T-helper 2 cell treated with Interferon-gamma antibody and Interleukin-4, amounts not matched to agents 5 μg/mL and 100 μg/mL, for 36 hours (primary cell): Measurements from ENCODE around the gene SPEG.

Source experiments
- DNase-seq: peaks from one replicate; pipeline ENCODE4 v3.0.0; 2021; ENCODE audit warnings: low spot score
- H3K27ac Mint-ChIP-seq: one replicate; pipeline ENCODE4 v1.8.0; 2021; ENCODE audit warnings: mild to moderate bottlenecking, mixed read lengths
- H3K27me3 Mint-ChIP-seq: one replicate; pipeline ENCODE4 v1.8.0; 2021; ENCODE audit warnings: low read depth, mixed read lengths
- H3K36me3 Mint-ChIP-seq: one replicate; pipeline ENCODE4 v1.8.0; 2021; ENCODE audit warnings: low read depth, mixed read lengths
- H3K4me1 Mint-ChIP-seq: one replicate; pipeline ENCODE4 v1.8.0; 2021; ENCODE audit warnings: low read depth, mixed read lengths
- H3K4me3 Mint-ChIP-seq: one replicate; pipeline ENCODE4 v1.8.0; 2022; ENCODE audit warnings: mild to moderate bottlenecking, moderate library complexity, mixed read lengths
- H3K9me3 Mint-ChIP-seq: one replicate; pipeline ENCODE4 v1.8.0; 2021; ENCODE audit warnings: mixed read lengths

SPEG gene

DNA sequence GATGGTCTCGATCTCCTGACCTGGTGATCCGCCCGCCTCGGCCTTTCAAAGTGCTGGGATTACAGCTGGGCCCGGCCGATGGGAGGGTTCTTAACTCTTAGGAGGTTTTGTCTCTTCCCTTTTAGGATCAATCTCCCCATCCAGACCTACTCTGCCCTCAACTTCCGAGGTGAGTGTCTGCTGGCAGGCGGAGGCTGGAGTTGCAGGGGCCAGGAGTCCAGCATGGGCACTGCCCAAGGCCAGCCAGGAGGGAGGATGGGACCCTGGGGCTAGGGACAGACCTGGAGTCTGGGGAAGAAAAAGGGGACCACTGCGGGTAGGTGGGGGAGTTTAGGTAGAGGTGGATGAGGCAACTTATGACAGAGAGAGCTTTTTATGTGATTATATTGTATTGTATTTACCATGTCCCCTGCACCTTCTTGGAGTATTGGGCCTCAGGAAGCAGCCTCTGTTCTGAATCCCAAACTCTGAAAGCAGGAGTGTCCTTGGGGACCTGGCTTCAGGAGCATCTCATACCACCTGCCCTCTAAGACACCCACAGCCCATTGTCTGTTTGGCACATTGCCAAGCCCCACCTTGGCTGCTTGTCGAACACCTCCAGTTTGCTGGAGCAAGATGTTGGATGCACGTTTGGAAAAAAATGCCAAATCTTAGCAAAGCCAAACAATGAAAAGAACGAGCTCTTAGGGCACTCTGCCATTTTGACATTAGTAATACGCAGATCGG lies 10.8 kb upstream of the SPEG start:
- Mint-ChIP-seq H3K27ac (no peak overlapping the region), H3K4me1 (no peaks in the 10 kb centered on the region), H3K4me3 (no peak overlapping the region), H3K36me3 (no peaks in the 10 kb centered on the region), H3K27me3 (peaks cover 16% of the 10 kb centered on the region), H3K9me3 (no peaks in the 10 kb centered on the region)
- no peak for DNase-seq

- H3K27ac Mint-ChIP-seq: no peak overlapping the region
Observed at GRCh38 chr2:219425238-219426067, 9.2 kb upstream of the SPEG start.

GRCh38 chr2:219426068-219426443 lies 8.6 kb upstream of the SPEG start:
- H3K27me3 Mint-ChIP-seq: peaks cover 8% of the 10 kb centered on the region

More at GRCh38 chr2:219425238-219426067, 9.2 kb upstream of the SPEG start:
- Mint-ChIP-seq H3K4me3 (no peak overlapping the region), H3K27me3 (peaks cover 8% of the 10 kb centered on the region), H3K36me3 (no peaks in the 10 kb centered on the region), H3K9me3 (no peaks in the 10 kb centered on the region), H3K4me1 (no peaks in the 10 kb centered on the region)
- DNase-seq: no peak

GRCh38 chr2:219426534-219427136 lies 8.0 kb upstream of the SPEG start:
- no peaks in the 10 kb centered on the region for H3K36me3 Mint-ChIP-seq

More at GRCh38 chr2:219426068-219426443, 8.6 kb upstream of the SPEG start:
- no peaks in the 10 kb centered on the region for H3K9me3 Mint-ChIP-seq
- no peak overlapping the region for H3K4me3 Mint-ChIP-seq
- H3K36me3 Mint-ChIP-seq: no peaks in the 10 kb centered on the region
- DNase-seq: no peak
- no peaks in the 10 kb centered on the region for H3K4me1 Mint-ChIP-seq
- H3K27ac Mint-ChIP-seq: no peak overlapping the region

DNA sequence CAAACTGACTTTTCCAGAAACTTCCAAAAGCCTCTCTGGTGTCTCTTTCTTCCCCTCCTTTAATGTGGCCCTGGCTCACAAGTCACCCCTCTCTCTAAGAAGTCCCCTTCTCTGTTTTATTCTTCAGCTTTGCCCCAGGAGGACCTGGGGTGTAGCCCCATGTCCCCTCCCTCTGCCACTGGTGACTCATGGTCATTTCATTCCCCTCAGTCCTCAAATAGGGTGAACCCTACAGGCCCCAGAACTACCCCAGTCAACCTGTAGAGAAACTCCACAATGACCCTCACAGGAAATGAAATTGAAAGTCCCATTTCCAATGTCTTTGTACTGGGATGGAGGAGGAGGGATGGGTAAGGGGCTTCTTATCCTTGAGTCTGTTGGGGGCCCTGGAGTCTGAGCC lies 6.2 kb upstream of the SPEG start:
- no peak for DNase-seq
- Mint-ChIP-seq H3K4me3 (no peak overlapping the region), H3K9me3 (no peaks in the 10 kb centered on the region), H3K27me3 (peaks cover 18% of the 10 kb centered on the region), H3K4me1 (no peaks in the 10 kb centered on the region), H3K27ac (no peak overlapping the region), H3K36me3 (no peaks in the 10 kb centered on the region)

More at GRCh38 chr2:219426534-219427136, 8.0 kb upstream of the SPEG start:
- Mint-ChIP-seq H3K9me3 (no peaks in the 10 kb centered on the region), H3K27me3 (peaks cover 8% of the 10 kb centered on the region), H3K4me1 (no peaks in the 10 kb centered on the region), H3K4me3 (no peak overlapping the region), H3K27ac (no peak overlapping the region)
- DNase-seq: no peak

DNA sequence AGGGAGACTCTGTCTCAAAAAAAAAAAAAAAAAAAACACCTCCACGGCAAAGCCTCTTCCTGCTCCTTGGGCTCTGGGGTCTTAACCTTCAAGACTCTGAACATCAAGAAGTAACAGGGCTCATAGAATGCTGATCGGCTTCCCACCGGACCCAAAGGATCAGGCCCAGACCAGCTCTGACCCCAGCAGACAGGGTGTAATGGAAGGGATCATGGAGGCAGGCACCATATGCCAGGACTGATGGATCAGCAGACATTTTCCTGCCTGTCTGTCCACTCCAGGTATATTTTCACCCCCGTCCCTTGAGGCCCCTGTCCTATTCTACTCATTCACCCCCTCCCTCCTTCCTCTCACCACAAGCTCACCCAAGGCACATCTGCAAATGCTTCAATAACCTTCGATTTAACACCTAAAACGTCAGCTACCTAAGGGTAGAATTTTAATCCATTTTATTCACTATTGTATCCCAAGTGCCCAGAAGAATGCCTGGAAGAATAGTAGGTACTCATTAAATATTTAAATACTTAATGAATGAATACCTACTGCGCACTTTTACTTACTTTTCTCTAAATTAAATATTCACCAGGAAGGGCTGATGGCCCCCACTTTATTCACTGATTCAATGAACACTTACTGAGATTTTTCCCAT lies 4.6 kb upstream of the SPEG start:
- no peak overlapping the region for H3K27ac Mint-ChIP-seq
- no peaks in the 10 kb centered on the region for H3K36me3 Mint-ChIP-seq

DNA sequence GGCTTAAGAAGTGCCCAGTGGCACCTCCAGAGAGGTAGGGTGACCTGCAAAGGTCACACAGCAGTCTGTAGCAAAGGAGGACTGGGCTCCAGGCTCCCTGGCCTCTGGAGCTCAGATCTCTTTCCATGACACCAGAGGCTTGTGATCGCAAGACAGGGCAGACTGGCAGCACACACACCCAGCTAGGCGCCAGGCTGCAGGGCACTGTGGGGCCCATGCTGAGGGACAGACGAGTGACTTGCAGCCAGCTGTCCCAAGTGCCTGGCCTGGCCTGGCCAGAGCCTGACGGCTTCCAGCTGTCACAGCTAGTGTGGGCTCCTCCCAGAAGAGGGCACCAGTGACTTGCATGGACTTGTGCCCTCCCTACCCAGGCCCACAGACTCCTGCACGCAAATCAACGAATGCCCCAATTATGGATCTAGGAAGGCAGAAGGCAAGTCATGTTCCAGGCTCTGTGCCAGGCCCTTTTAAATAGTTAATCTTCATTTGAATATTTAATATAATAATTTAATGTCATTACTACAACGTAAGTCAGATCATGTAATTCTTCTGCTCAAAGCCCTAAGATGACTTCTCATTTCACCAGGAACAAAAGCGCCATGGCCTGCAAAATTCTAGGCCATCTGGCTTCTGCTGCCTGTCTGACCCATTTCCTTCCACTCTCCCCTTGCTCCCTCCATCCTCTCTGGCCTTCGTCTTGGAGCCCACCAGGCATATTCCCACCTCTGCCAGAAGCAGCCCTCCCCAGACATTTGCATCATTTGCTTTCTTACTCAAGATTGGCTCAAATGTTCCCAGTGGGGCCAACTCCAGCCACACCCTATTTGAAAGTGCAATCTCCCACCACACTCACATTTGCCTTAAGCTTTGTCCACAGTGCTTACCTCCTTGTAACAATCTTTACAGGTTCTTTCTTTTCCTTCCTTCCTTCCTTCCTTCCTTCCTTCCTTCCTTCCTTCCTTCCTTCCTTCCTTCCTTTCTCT lies 3.7 kb upstream of the SPEG start:
- no peaks in the 10 kb centered on the region for H3K36me3 Mint-ChIP-seq
- H3K4me3 Mint-ChIP-seq: no peak overlapping the region
- no peak for DNase-seq
- H3K9me3 Mint-ChIP-seq: no peaks in the 10 kb centered on the region
- no peaks in the 10 kb centered on the region for H3K4me1 Mint-ChIP-seq
- H3K27ac Mint-ChIP-seq: no peak overlapping the region
- H3K27me3 Mint-ChIP-seq: peaks cover 35% of the 10 kb centered on the region

More for the DNA sequence above, 4.6 kb upstream of the SPEG start:
- H3K4me1 Mint-ChIP-seq: no peaks in the 10 kb centered on the region
- DNase-seq: no peak
- H3K9me3 Mint-ChIP-seq: no peaks in the 10 kb centered on the region
- no peak overlapping the region for H3K4me3 Mint-ChIP-seq
- H3K27me3 Mint-ChIP-seq: peaks cover 27% of the 10 kb centered on the region

DNA sequence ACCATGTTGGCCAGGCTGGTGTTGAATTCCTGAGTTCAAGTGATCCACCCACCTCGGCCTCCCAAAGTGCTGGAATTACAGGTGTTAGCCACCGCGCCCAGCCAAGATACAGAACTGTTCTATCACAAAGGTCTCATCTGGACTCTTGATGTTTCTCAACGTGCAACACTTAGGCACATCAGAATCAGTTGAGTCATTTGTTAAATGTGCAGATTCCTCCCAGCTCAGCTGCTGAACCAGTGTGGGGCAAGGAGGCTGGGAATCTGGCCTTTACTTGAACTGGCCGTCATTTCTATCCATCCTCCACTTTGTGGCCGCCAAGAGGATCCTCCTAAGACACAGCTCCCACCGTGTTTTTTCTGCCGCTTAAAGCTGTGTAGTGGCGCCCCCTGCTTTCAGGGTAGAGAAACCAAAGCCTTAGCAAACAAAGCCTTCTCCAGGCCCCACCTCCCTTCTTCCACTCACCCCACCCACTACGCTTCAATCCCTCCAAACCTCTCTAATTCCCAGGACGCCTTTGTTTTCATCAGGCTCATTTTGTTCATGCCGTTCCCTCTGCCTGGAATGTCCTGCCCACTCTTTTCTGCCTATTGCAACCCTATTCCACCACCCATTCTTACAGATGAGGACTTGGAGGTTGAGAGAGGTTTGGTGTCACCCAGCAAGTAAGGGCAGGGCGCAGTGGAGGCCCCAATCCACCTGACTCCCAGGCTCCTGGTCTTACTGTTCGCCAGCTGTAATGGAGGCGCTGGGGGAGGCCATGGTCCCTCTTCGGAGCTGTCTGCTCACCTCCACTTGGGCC lies 776 bp upstream of the SPEG start:
- H3K36me3 Mint-ChIP-seq: no peaks in the 10 kb centered on the region
- H3K9me3 Mint-ChIP-seq: no peaks in the 10 kb centered on the region
- H3K4me1 Mint-ChIP-seq: no peaks in the 10 kb centered on the region
- no peak overlapping the region for H3K27ac Mint-ChIP-seq
- no peak for DNase-seq
- no peak overlapping the region for H3K4me3 Mint-ChIP-seq
- H3K27me3 Mint-ChIP-seq: peaks cover 34% of the 10 kb centered on the region

DNA sequence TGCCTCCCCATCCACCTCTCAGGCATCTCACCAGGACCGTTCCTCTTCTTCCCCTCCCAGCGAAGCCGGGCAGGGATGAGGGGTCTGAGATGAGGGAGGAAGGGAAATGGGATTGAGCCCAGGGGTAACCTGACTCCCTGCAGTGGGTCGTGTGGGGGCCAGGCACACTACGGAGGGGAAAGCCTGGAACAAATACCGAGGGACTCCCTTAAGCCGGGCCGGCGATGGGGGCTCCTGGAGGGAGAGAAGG lies 250 bp upstream of the SPEG start:
- no peak overlapping the region for H3K4me3 Mint-ChIP-seq
- no peaks in the 10 kb centered on the region for H3K9me3 Mint-ChIP-seq
- no peak overlapping the region for H3K27ac Mint-ChIP-seq
- H3K36me3 Mint-ChIP-seq: no peaks in the 10 kb centered on the region
- DNase-seq: no peak
- peaks cover 31% of the 10 kb centered on the region for H3K27me3 Mint-ChIP-seq
- H3K4me1 Mint-ChIP-seq: no peaks in the 10 kb centered on the region

GRCh38 chr2:219435701-219436100 lies 1.1 kb downstream of the SPEG start:
- H3K4me3 Mint-ChIP-seq: no peak overlapping the region

DNA sequence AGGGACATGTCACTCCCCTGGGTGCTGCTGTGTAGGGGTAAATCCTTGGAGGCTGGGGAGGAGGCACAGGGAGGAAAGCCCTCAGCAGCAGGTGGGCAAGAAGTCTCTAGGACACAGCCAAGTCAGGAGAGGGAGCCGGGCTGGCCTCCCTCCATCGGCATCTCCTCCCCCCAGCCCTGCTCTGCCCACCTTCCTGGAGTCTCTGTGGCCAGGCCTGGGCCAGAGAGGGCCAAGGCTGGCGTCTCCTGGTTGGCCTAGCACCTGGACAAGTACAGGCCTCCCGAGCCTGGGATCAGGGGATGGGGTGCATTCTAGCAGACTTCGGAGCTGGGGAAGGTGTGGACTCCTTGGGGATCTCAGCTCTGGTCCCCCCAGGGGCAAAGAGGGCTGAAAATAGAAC lies 1.8 kb downstream of the SPEG start:
- H3K9me3 Mint-ChIP-seq: no peaks in the 10 kb centered on the region
- no peak overlapping the region for H3K4me3 Mint-ChIP-seq
- no peak overlapping the region for H3K27ac Mint-ChIP-seq
- H3K27me3 Mint-ChIP-seq: peaks cover 41% of the 10 kb centered on the region
- peaks cover 6% of the 10 kb centered on the region for H3K4me1 Mint-ChIP-seq
- DNase-seq: no peak
- no peaks in the 10 kb centered on the region for H3K36me3 Mint-ChIP-seq

More at GRCh38 chr2:219435701-219436100, 1.1 kb downstream of the SPEG start:
- H3K9me3 Mint-ChIP-seq: no peaks in the 10 kb centered on the region
- H3K36me3 Mint-ChIP-seq: no peaks in the 10 kb centered on the region
- no peak for DNase-seq
- peaks cover 33% of the 10 kb centered on the region for H3K27me3 Mint-ChIP-seq
- H3K27ac Mint-ChIP-seq: no peak overlapping the region
- H3K4me1 Mint-ChIP-seq: no peaks in the 10 kb centered on the region

GRCh38 chr2:219437141-219437540 lies 2.5 kb downstream of the SPEG start:
- Mint-ChIP-seq H3K27ac (no peak overlapping the region), H3K4me3 (no peak overlapping the region), H3K9me3 (no peaks in the 10 kb centered on the region), H3K36me3 (no peaks in the 10 kb centered on the region), H3K4me1 (peaks cover 7% of the 10 kb centered on the region), H3K27me3 (peaks cover 42% of the 10 kb centered on the region)
- DNase-seq: no peak
